IMR-90 (cell line): Measurements from ENCODE around the gene INF2. TPM values are rescaled to one million over a fixed set of nuclear protein-coding genes. Genes with fewer than 3 reads are reported as not detected.
A peak's percentile ranks its signal among the peaks of the same experiment; 100 is the strongest.

Experiments
- ATAC-seq: fragments of 200-7000 bp; cut with Tn5 transposase; 2 replicates; pipeline ENCODE4 v1.9.1; 2020; ENCODE audit warnings: low read depth, mild to moderate bottlenecking, moderate library complexity
- BruUV-seq: library from RNA; stranded (reverse); fragments of 400-500 nt; replicated peaks from 2 replicates; lab custom pipeline; 2021; lab: Mats Ljungman, UMichigan
- CTCF ChIA-PET: fragments of 300-600 bp; formaldehyde crosslinking; extraction: SDS; loops from one replicate; lab custom pipeline; 2021; ENCODE audit warnings: antibody characterized with exemption; lab: Yijun Ruan, JAX
- POLR2A ChIA-PET: fragments of 300-600 bp; sonication (Branson Sonifier 250); formaldehyde crosslinking; loops from one replicate; lab custom pipeline; 2022; ENCODE audit warnings: antibody characterized with exemption; ENCODE audit not compliant: unreplicated experiment; lab: Charles Lee
- DNase-seq: peaks from one replicate; pipeline ENCODE4 v3.0.0; 2013
- H2AFZ ChIP-seq: replicated peaks from 2 replicates; pipeline ENCODE3; 2013; ENCODE audit warnings: low read length, mild to moderate bottlenecking; ENCODE audit not compliant: poor library complexity
- H2AK5ac ChIP-seq: 2 replicates; pipeline ENCODE4 v1.6.1; 2013; ENCODE audit warnings: low read depth, low read length, inconsistent platforms
- H2AK9ac ChIP-seq: replicated peaks from 2 replicates; pipeline ENCODE3; 2013; ENCODE audit warnings: mild to moderate bottlenecking, low read depth, low read length, moderate library complexity; ENCODE audit not compliant: poor library complexity
- H2BK120ac ChIP-seq: 2 replicates; pipeline ENCODE4 v1.6.1; 2013; ENCODE audit warnings: low read depth, low read length, inconsistent platforms
- H2BK15ac ChIP-seq: 3 replicates; pipeline ENCODE4 v1.6.1; 2013; ENCODE audit warnings: low read depth, low read length, inconsistent platforms
- H2BK20ac ChIP-seq: 2 replicates; pipeline ENCODE4 v1.6.1; 2013; ENCODE audit warnings: low read depth, mild to moderate bottlenecking, inconsistent platforms, low read length, moderate library complexity
- H2BK5ac ChIP-seq: 2 replicates; pipeline ENCODE4 v1.6.1; 2013; ENCODE audit warnings: mild to moderate bottlenecking, low read depth, low read length, inconsistent platforms; ENCODE audit not compliant: poor library complexity, severe bottlenecking
- H3K14ac ChIP-seq: replicated peaks from 2 replicates; pipeline ENCODE4 v1.6.1; 2013; ENCODE audit warnings: low read depth, low read length, inconsistent platforms
- H3K18ac ChIP-seq: 2 replicates; pipeline ENCODE4 v1.6.1; 2013; ENCODE audit warnings: low read depth, low read length, control low read depth
- H3K23ac ChIP-seq: 2 replicates; pipeline ENCODE4 v1.6.1; 2013; ENCODE audit warnings: low read depth, low read length, inconsistent platforms
- H3K27ac ChIP-seq: 2 replicates; pipeline ENCODE4 v1.5.1; 2013; ENCODE audit warnings: mild to moderate bottlenecking, control low read depth, low read length; ENCODE audit not compliant: insufficient read depth
- H3K27me3 ChIP-seq: 2 replicates; pipeline ENCODE4 v1.6.1; 2013; ENCODE audit warnings: low read length; ENCODE audit not compliant: control insufficient read depth, insufficient read depth
- H3K36me3 ChIP-seq: 2 replicates; pipeline ENCODE4 v1.6.1; 2013; ENCODE audit warnings: low read length, mixed read lengths; ENCODE audit not compliant: control insufficient read depth, insufficient read depth
- H3K4ac ChIP-seq: 2 replicates; pipeline ENCODE4 v1.6.1; 2013; ENCODE audit warnings: low read depth, low read length, inconsistent platforms
- H3K4me1 ChIP-seq: 2 replicates; pipeline ENCODE4 v1.6.1; 2013; ENCODE audit warnings: low read length, mixed read lengths; ENCODE audit not compliant: control insufficient read depth, insufficient read depth
- H3K4me2 ChIP-seq: 2 replicates; pipeline ENCODE4 v1.6.1; 2013; ENCODE audit warnings: low read depth, mild to moderate bottlenecking, control low read depth, low read length, moderate library complexity
- H3K4me3 ChIP-seq: 2 replicates; pipeline ENCODE4 v1.5.1; 2013; ENCODE audit warnings: low read depth, mild to moderate bottlenecking, control low read depth, low read length, moderate library complexity; ENCODE audit not compliant: insufficient read depth
- H3K56ac ChIP-seq: 2 replicates; pipeline ENCODE4 v1.6.1; 2013; ENCODE audit warnings: low read length, inconsistent platforms; ENCODE audit not compliant: insufficient read depth; ENCODE audit errors: extremely low read depth
- H3K79me1 ChIP-seq, 2 experiments: 2 replicates each; pipeline ENCODE4 v1.6.1; 2013; ENCODE audit warnings: low read length in 2 of 2, inconsistent platforms in 1 of 2, low read depth in 1 of 2
- H3K9ac ChIP-seq: 2 replicates; pipeline ENCODE4 v1.6.1; 2013; ENCODE audit warnings: low read depth, low read length, control low read depth
- H3K9me1 ChIP-seq: 2 replicates; pipeline ENCODE4 v1.6.1; 2013; ENCODE audit warnings: low read length, inconsistent platforms; ENCODE audit not compliant: insufficient read depth
- H3K9me3 ChIP-seq: 2 replicates; pipeline ENCODE4 v1.6.1; 2013; ENCODE audit warnings: low read length; ENCODE audit not compliant: control insufficient read depth, insufficient read depth
- H4K20me1 ChIP-seq: 2 replicates; pipeline ENCODE4 v1.6.1; 2013; ENCODE audit warnings: low read length, inconsistent platforms; ENCODE audit not compliant: insufficient read depth
- H4K5ac ChIP-seq: 2 replicates; pipeline ENCODE4 v1.6.1; 2013; ENCODE audit warnings: mild to moderate bottlenecking, low read depth, low read length, control low read depth
- H4K8ac ChIP-seq, 2 experiments: 2 replicates each; pipeline ENCODE4 v1.6.1; 2013; ENCODE audit warnings: low read depth in 2 of 2, low read length in 2 of 2, control low read depth in 1 of 2, inconsistent platforms in 1 of 2
- H4K91ac ChIP-seq: 2 replicates; pipeline ENCODE4 v1.6.1; 2013; ENCODE audit warnings: low read depth, low read length, inconsistent platforms; ENCODE audit not compliant: insufficient read depth
- CHD1 ChIP-seq: IDR thresholded peaks from 2 replicates; pipeline ENCODE4 v1.6.1; 2012; ENCODE audit warnings: low read depth, low read length, improper control_type of control experiment
- FOS ChIP-seq: fragments of 150-350 bp; IDR thresholded peaks from 2 replicates; pipeline ENCODE4 v1.6.1; 2016; ENCODE audit warnings: low read depth, low read length
- MAZ ChIP-seq: IDR thresholded peaks from 2 replicates; pipeline ENCODE4 v1.6.1; 2012; ENCODE audit warnings: low read depth, mild to moderate bottlenecking, low read length, improper control_type of control experiment, moderate library complexity, borderline replicate concordance
- NFE2L2 ChIP-seq: fragments of 150-350 bp; IDR thresholded peaks from 2 replicates; pipeline ENCODE4 v1.6.1; 2016; ENCODE audit warnings: low read depth, mild to moderate bottlenecking, low read length
- RAD21 ChIP-seq: IDR thresholded peaks from 2 replicates; pipeline ENCODE4 v1.6.1; 2012; ENCODE audit warnings: low read length, improper control_type of control experiment
- RCOR1 ChIP-seq: IDR thresholded peaks from 2 replicates; pipeline ENCODE4 v1.6.1; 2012; ENCODE audit warnings: mild to moderate bottlenecking, low read length, improper control_type of control experiment; ENCODE audit not compliant: insufficient replicate concordance
- WGBS, 2 experiments: methylation state at CpG; one replicate each; pipeline versions ENCODE4 v1.1.5 to v1.1.7; 2013; ENCODE audit warnings: missing lambda C conversion rate in 2 of 2; ENCODE audit not compliant: insufficient read length in 1 of 2; ENCODE audit errors: extremely low coverage in 2 of 2; 5-methylcytosine and 5-hydroxymethylcytosine counted together
- dilution Hi-C: fragments of 300-500 bp; cut with HindIII; formaldehyde crosslinking; loops from one replicate; pipeline ENCODE4 v1.14.3; 2018; ENCODE audit warnings: low sequenced_read_pairs; ENCODE audit not compliant: unreplicated experiment
- in situ Hi-C: fragments of 300-500 bp; cut with MboI; formaldehyde crosslinking; loops from 3 replicates; pipeline ENCODE4 v1.14.3; 2019; ENCODE audit warnings: low sequenced_read_pairs, inconsistent platforms, mixed read lengths
- intact Hi-C: fragments of 100-400 bp; cut with micrococcal nuclease; formaldehyde crosslinking; loops from 2 replicates; pipeline ENCODE4 v1.10.0; 2022
- polyA plus RNA-seq, 3 experiments: library from polyadenylated mRNA; depleted of rRNA; stranded (reverse); fragments of >200 nt; gene quantifications; 2 replicates each; pipeline ENCODE4 v1.2.3, GENCODE V29; 2012; ENCODE audit warnings: low replicate concordance in 1 of 3
- total RNA-seq: library from RNA; depleted of rRNA; stranded (reverse); fragments of >200 nt; gene quantifications from 2 replicates; pipeline ENCODE4 v1.2.3, GENCODE V29; 2012
- TF ChIP-seq, protein P1 (sequence below): fragments of 150-350 bp; IDR thresholded peaks from 2 replicates; pipeline ENCODE4 v1.6.1; 2017; ENCODE audit warnings: mild to moderate bottlenecking, antibody characterized with exemption, low read length, low read depth
- TF ChIP-seq, protein P2 (sequence below): fragments of 150-350 bp; IDR thresholded peaks from 2 replicates; pipeline ENCODE4 v1.6.1; 2016; ENCODE audit warnings: low read depth, mild to moderate bottlenecking, low read length, moderate library complexity, borderline replicate concordance
- TF ChIP-seq, protein P3 (sequence below): conservative IDR thresholded peaks from 2 replicates; pipeline ENCODE4 v1.5.1; 2012; ENCODE audit warnings: mild to moderate bottlenecking, low read depth, low read length, improper control_type of control experiment

INF2 gene
- total and polyA plus RNA-seq, 2 of the 4 experiments (the other 2 are of a cell fraction): 16.8 to 62.1 TPM

DNA sequence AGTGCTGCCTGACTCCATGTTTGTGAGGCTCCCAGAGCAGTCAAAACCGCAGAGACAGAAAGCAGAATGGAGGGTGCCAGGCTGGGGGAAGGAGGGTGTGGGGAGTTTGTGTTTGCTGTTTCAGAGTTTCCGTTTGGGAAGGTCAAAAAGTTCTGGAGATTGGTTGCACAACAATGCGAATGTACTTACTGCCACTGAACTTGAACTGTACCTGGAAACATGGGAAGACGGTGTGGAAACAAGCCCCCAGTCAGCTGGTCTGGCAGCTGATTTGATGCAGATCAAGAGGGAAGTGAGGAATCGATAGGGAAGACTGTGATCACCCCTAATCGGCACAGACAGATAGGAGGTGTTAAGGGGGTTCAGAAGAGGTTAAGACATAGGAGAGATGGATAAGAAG lies 35.3 kb upstream of the INF2 start:
- ChIA-PET POLR2A (no interaction called here), CTCF (no interaction called here)
- in situ Hi-C loops (no loop called here), dilution Hi-C loops (no loop called here), intact Hi-C loops (loop anchor here (5.0 kb wide), 2 partner anchors 33 to 68 kb away; partner anchors contain the start of genes ADSS1 and INF2)
- no peaks in the 10 kb centered on the region for H3K79me1 ChIP-seq
- no peaks in the 10 kb centered on the region for H3K36me3 ChIP-seq
- H3K4me3 ChIP-seq: no peak overlapping the region
- no peaks in the 10 kb centered on the region for H4K20me1 ChIP-seq
- no peak overlapping the region for H3K27ac ChIP-seq
- H2BK5ac ChIP-seq: no peak overlapping the region
- H3K4me1 ChIP-seq: 0 out of 2 replicates have a peak, but pooled peaks cover 2% of the 10 kb centered on the region
- H2BK120ac ChIP-seq: no peak overlapping the region
- peak overlapping the region; percentile 24 for H2AK9ac ChIP-seq
- DNase-seq (no peak), ATAC-seq (no peak)
- H4K8ac ChIP-seq: no peak overlapping the region
- TF ChIP-seq, protein P1, sequence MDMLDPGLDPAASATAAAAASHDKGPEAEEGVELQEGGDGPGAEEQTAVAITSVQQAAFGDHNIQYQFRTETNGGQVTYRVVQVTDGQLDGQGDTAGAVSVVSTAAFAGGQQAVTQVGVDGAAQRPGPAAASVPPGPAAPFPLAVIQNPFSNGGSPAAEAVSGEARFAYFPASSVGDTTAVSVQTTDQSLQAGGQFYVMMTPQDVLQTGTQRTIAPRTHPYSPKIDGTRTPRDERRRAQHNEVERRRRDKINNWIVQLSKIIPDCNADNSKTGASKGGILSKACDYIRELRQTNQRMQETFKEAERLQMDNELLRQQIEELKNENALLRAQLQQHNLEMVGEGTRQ: no peak
- TF ChIP-seq, protein P2, sequence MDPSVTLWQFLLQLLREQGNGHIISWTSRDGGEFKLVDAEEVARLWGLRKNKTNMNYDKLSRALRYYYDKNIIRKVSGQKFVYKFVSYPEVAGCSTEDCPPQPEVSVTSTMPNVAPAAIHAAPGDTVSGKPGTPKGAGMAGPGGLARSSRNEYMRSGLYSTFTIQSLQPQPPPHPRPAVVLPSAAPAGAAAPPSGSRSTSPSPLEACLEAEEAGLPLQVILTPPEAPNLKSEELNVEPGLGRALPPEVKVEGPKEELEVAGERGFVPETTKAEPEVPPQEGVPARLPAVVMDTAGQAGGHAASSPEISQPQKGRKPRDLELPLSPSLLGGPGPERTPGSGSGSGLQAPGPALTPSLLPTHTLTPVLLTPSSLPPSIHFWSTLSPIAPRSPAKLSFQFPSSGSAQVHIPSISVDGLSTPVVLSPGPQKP: no peak
- TF ChIP-seq RAD21: no peak
- TF ChIP-seq, protein P3, sequence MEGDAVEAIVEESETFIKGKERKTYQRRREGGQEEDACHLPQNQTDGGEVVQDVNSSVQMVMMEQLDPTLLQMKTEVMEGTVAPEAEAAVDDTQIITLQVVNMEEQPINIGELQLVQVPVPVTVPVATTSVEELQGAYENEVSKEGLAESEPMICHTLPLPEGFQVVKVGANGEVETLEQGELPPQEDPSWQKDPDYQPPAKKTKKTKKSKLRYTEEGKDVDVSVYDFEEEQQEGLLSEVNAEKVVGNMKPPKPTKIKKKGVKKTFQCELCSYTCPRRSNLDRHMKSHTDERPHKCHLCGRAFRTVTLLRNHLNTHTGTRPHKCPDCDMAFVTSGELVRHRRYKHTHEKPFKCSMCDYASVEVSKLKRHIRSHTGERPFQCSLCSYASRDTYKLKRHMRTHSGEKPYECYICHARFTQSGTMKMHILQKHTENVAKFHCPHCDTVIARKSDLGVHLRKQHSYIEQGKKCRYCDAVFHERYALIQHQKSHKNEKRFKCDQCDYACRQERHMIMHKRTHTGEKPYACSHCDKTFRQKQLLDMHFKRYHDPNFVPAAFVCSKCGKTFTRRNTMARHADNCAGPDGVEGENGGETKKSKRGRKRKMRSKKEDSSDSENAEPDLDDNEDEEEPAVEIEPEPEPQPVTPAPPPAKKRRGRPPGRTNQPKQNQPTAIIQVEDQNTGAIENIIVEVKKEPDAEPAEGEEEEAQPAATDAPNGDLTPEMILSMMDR: no peak
- TF ChIP-seq RCOR1: no peak
- no peak for TF ChIP-seq CHD1
- TF ChIP-seq MAZ: no peak
- TF ChIP-seq NFE2L2: no peak
- no peak for TF ChIP-seq FOS
- H3K18ac ChIP-seq: no peak overlapping the region
- no peak overlapping the region for H3K56ac ChIP-seq
- H2BK20ac ChIP-seq: no peak overlapping the region
- H3K9me3 ChIP-seq: peaks cover 19% of the 10 kb centered on the region
- no peak overlapping the region for H4K5ac ChIP-seq
- H3K9ac ChIP-seq: no peak overlapping the region
- no peak overlapping the region for H3K23ac ChIP-seq
- no peak overlapping the region for H2BK15ac ChIP-seq
- H3K4me2 ChIP-seq: no peak overlapping the region
- H3K14ac ChIP-seq: no peak overlapping the region
- WGBS, 2 experiments: 94% methylated on average over 3 of the region's 6 CpGs; no CpG with 5 or more reads in 1 of the 2 experiments
- no peak overlapping the region for H4K91ac ChIP-seq
- H3K27me3 ChIP-seq: peaks cover 11% of the 10 kb centered on the region
- H2AFZ ChIP-seq: no peak overlapping the region
- H3K9me1 ChIP-seq: no peaks in the 10 kb centered on the region
- no TSS peak for BruUV-seq
- H2AK5ac ChIP-seq: no peak overlapping the region
- no peak overlapping the region for H3K4ac ChIP-seq
